Amniotic stem cell (primary cell): ENCODE results near the gene AGA.

Experiments used
- DNase-seq: peaks from one replicate; lab custom pipeline; 2025; lab: John Stamatoyannopoulos, UW

Gene AGA

GRCh38 chr4:177386278-177386815 is 55.9 kb downstream of the AGA start:
- DNase-seq = no peak

GRCh38 chr4:177385576-177386277 is 56.5 kb downstream of the AGA start:
- DNase-seq = no peak

GRCh38 chr4:177384856-177385397 is 57.3 kb downstream of the AGA start:
- DNase-seq = no peak

GRCh38 chr4:177381762-177382310 is 60.4 kb downstream of the AGA start:
- no peak for DNase-seq
